Measurements from ENCODE around the gene HES5. TPM values are rescaled to one million over a fixed set of nuclear protein-coding genes. Genes with fewer than 3 reads are reported as not detected.

Gene HES5
- total and polyA plus RNA-seq, 10 of the 15 experiments (the other 5 are each of a cell fraction or from before 2014, with no cell fraction given) = 0.12 to 0.15 TPM; not detected in 8

DNA sequence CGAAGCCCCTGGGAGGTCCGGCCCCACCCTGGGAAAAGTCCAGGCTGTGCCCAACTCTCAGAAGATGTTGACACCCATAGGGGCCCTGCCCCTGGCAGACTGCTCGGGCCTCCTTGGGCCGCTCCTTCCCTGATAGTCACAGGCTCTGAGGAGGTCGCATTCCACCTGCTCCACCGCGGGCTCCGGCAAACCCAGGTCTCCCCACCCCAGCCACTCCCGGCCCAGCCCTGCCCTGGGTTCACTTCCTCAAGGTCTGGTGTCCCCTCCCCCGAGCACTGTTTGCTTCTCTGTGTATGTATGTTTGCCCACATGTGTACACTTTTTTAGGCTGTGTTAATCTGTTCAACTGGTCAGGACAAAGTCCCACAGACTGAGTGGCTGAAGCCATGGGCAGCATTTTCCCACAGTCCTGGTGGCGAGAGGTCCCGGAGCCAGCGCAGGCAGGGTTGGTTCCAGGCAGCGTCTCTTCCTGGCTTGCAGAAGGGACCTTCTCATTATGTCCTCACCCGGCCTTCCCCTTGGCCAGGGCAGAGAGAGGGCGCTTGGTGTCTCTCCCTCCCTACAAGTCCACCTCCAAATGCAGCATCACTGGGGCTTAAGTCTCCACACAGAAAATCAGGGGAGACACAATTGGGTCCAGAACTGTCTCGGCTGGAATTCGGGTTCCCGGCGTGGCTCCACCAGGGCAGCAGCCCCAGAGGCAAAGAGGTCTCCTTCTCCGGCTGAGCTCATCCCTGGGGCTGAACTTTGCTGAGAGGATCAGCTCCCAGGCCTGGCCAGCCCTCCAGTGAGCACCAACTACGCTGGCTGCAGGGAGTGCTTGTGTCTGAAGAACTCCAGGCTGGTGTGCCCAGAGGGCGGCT lies 46.0 kb upstream of the HES5 start (continued):
- TF ChIP-seq CBFB (IDR thresholded peaks at IDR 0.05; ENCODE audit: low read depth) (no peak), ZBTB11 (CRISPR knock-in tag; IDR thresholded peaks at IDR 0.05) (no peak), TARDBP (IDR thresholded peaks at IDR 0.05; ENCODE audit: borderline replicate concordance) (no peak), CEBPB (IDR thresholded peaks at IDR 0.05; ENCODE audit: borderline replicate concordance in 1 of 2, low read depth in 2 of 2, low read length in 2 of 2) (no peak), EP300 (IDR thresholded peaks at IDR 0.05; ENCODE audit: borderline replicate concordance in 1 of 2, control insufficient read depth in 1 of 2, low read depth in 2 of 2, low read length in 2 of 2) (no peak), STAT3 (IDR thresholded peaks at IDR 0.05; ENCODE audit: low read depth, low read length) (no peak), BCL11A (IDR thresholded peaks at IDR 0.05; ENCODE audit: low read depth, low read length) (no peak), SRF (IDR thresholded peaks at IDR 0.05; ENCODE audit: low read depth in 2 of 2, low read length in 2 of 2) (no peak), SIN3A (IDR thresholded peaks at IDR 0.05; ENCODE audit: low read depth, low read length) (no peak), ZNF207 (IDR thresholded peaks at IDR 0.05; ENCODE audit: borderline replicate concordance) (0 out of 2 replicates have a peak, but pooled peaks have one; percentile 44), HCFC1 (IDR thresholded peaks at IDR 0.05; ENCODE audit: low read length) (no peak), POLR2AphosphoS2 (IDR thresholded peaks at IDR 0.05; ENCODE audit: low read depth, low read length) (no peak), JUNB (IDR thresholded peaks at IDR 0.05) (no peak), TCF7 (IDR thresholded peaks at IDR 0.05; ENCODE audit: borderline replicate concordance) (no peak), TBL1XR1 (IDR thresholded peaks at IDR 0.05; ENCODE audit: low read depth, low read length) (no peak), RAD21 (IDR thresholded peaks at IDR 0.05; ENCODE audit: insufficient read depth, low read depth, low read length) (no peak), FOXM1 (IDR thresholded peaks at IDR 0.05; ENCODE audit: low read depth, low read length) (no peak), MTA2 (IDR thresholded peaks at IDR 0.05; ENCODE audit: low read depth) (no peak), ZBED1 (IDR thresholded peaks at IDR 0.05; ENCODE audit: borderline replicate concordance) (no peak)
- TF ChIP-seq, protein P1, sequence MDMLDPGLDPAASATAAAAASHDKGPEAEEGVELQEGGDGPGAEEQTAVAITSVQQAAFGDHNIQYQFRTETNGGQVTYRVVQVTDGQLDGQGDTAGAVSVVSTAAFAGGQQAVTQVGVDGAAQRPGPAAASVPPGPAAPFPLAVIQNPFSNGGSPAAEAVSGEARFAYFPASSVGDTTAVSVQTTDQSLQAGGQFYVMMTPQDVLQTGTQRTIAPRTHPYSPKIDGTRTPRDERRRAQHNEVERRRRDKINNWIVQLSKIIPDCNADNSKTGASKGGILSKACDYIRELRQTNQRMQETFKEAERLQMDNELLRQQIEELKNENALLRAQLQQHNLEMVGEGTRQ (IDR thresholded peaks at IDR 0.05; ENCODE audit: borderline replicate concordance, low read depth, low read length) = no peak
- TF ChIP-seq, protein P2, sequence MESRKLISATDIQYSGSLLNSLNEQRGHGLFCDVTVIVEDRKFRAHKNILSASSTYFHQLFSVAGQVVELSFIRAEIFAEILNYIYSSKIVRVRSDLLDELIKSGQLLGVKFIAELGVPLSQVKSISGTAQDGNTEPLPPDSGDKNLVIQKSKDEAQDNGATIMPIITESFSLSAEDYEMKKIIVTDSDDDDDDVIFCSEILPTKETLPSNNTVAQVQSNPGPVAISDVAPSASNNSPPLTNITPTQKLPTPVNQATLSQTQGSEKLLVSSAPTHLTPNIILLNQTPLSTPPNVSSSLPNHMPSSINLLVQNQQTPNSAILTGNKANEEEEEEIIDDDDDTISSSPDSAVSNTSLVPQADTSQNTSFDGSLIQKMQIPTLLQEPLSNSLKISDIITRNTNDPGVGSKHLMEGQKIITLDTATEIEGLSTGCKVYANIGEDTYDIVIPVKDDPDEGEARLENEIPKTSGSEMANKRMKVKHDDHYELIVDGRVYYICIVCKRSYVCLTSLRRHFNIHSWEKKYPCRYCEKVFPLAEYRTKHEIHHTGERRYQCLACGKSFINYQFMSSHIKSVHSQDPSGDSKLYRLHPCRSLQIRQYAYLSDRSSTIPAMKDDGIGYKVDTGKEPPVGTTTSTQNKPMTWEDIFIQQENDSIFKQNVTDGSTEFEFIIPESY (IDR thresholded peaks at IDR 0.05) = no peak
- TF ChIP-seq, protein P3, sequence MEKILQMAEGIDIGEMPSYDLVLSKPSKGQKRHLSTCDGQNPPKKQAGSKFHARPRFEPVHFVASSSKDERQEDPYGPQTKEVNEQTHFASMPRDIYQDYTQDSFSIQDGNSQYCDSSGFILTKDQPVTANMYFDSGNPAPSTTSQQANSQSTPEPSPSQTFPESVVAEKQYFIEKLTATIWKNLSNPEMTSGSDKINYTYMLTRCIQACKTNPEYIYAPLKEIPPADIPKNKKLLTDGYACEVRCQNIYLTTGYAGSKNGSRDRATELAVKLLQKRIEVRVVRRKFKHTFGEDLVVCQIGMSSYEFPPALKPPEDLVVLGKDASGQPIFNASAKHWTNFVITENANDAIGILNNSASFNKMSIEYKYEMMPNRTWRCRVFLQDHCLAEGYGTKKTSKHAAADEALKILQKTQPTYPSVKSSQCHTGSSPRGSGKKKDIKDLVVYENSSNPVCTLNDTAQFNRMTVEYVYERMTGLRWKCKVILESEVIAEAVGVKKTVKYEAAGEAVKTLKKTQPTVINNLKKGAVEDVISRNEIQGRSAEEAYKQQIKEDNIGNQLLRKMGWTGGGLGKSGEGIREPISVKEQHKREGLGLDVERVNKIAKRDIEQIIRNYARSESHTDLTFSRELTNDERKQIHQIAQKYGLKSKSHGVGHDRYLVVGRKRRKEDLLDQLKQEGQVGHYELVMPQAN (conservative IDR thresholded peaks at IDR 0.05) = no peak
